Measurements from ENCODE around the gene IL11RA. TPM values are rescaled to one million over a fixed set of nuclear protein-coding genes. Genes with fewer than 3 reads are reported as not detected.

The IL11RA gene
- total RNA-seq, 2 experiments from 2014 or later, result 117 TPM

GRCh38 chr9:34701769-34702736, 50.1 kb downstream of the IL11RA start:
- CTCF ChIA-PET, result interaction anchor here (0.5 to 3.7 kb wide), 15 partner anchors 8 to 159 kb away, joined by 3 to 37 read pairs (median 6); partner anchors contain the start of genes CCL27, GALT, RPP25L and SIGMAR1
- POLR2A ChIA-PET, result interaction anchor here (0.8 to 1.9 kb wide), 2 partner anchors 55 to 64 kb away, joined by 3 to 6 read pairs; partner anchors contain the start of genes GALT and SIGMAR1

GRCh38 chr9:34707130-34707529, 55.1 kb downstream of the IL11RA start:
- H3K9me3 Mint-ChIP-seq, result no peaks in the 10 kb centered on the region
- intact Hi-C loops (cut with DNase I, micrococcal nuclease), result no loop called here
- ATAC-seq (ENCODE audit: poor library complexity) (no peak), DNase-seq (no peak)
- H3K36me3 Mint-ChIP-seq (ENCODE audit: low read depth), result no peaks in the 10 kb centered on the region
- no peak for TF ChIP-seq CTCF (IDR thresholded peaks at IDR 0.05)
- Histone ChIP-seq H3K9me3 (ENCODE audit: control insufficient read depth in 1 of 2, insufficient read depth in 1 of 2, low read length in 2 of 2) (no peaks in the 10 kb centered on the region), H3K36me3 (ENCODE audit: insufficient read depth, low read length) (no peaks in the 10 kb centered on the region), H3K4me3 (ENCODE audit: low read length) (no peak overlapping the region), H3K27ac (ENCODE audit: low read depth in 1 of 2, low read length in 2 of 2) (no peak overlapping the region), H3K27me3 (ENCODE audit: control insufficient read depth in 1 of 2, insufficient read depth in 2 of 2, low read length in 2 of 2) (no peaks in the 10 kb centered on the region), H3K4me1 (ENCODE audit: insufficient read depth, low read length) (no peaks in the 10 kb centered on the region)
- no peaks in the 10 kb centered on the region for H3K27me3 Mint-ChIP-seq
- CTCF ChIA-PET, result no interaction called here
- H3K4me3 Mint-ChIP-seq, result no peak overlapping the region
- H3K27ac Mint-ChIP-seq, result no peak overlapping the region
- peaks cover 2% of the 10 kb centered on the region for H3K4me1 Mint-ChIP-seq (ENCODE audit: low read depth)
- POLR2A ChIA-PET, result no interaction called here

More at GRCh38 chr9:34701769-34702736, 50.1 kb downstream of the IL11RA start:
- TF ChIP-seq CTCF (IDR thresholded peaks at IDR 0.05), result peak; percentile 85
- peak overlapping the region; percentile 54 for H3K4me3 ChIP-seq (ENCODE audit: low read length)
- peaks cover 12% of the 10 kb centered on the region for H3K4me1 ChIP-seq (ENCODE audit: insufficient read depth, low read length)
- H3K27ac Mint-ChIP-seq, result no peak overlapping the region
- no peaks in the 10 kb centered on the region for H3K27me3 ChIP-seq (ENCODE audit: control insufficient read depth in 1 of 2, insufficient read depth in 2 of 2, low read length in 2 of 2)
- no peaks in the 10 kb centered on the region for H3K9me3 Mint-ChIP-seq
- peaks cover 8% of the 10 kb centered on the region for H3K27me3 Mint-ChIP-seq
- intact Hi-C loops (cut with DNase I, micrococcal nuclease), result loop anchor here (1.0 to 5.0 kb wide), 7 partner anchors 27 to 90 kb away; partner anchors contain the start of genes GALT (in 2 of the 2) and RPP25L (in 2 of the 2)
- no peaks in the 10 kb centered on the region for H3K9me3 ChIP-seq (ENCODE audit: control insufficient read depth in 1 of 2, insufficient read depth in 1 of 2, low read length in 2 of 2)
- no peaks in the 10 kb centered on the region for H3K36me3 Mint-ChIP-seq (ENCODE audit: low read depth)
- H3K27ac ChIP-seq (ENCODE audit: low read depth in 1 of 2, low read length in 2 of 2), result no peak overlapping the region
- no peaks in the 10 kb centered on the region for H3K36me3 ChIP-seq (ENCODE audit: insufficient read depth, low read length)
- H3K4me3 Mint-ChIP-seq, result peak overlapping the region; percentile 87
- H3K4me1 Mint-ChIP-seq (ENCODE audit: low read depth), result peaks cover 14% of the 10 kb centered on the region
- ATAC-seq (ENCODE audit: poor library complexity), result peak; percentile 82
- peak; percentile 70 to 88 (median 78) for DNase-seq

- no peaks in the 10 kb centered on the region for H3K4me1 Mint-ChIP-seq (ENCODE audit: low read depth)
- H3K27me3 Mint-ChIP-seq, result peaks cover 8% of the 10 kb centered on the region
- no peak overlapping the region for H3K27ac Mint-ChIP-seq
- Histone ChIP-seq H3K4me1 (ENCODE audit: insufficient read depth, low read length) (no peaks in the 10 kb centered on the region), H3K4me3 (ENCODE audit: low read length) (no peak overlapping the region), H3K9me3 (ENCODE audit: control insufficient read depth in 1 of 2, insufficient read depth in 1 of 2, low read length in 2 of 2) (no peaks in the 10 kb centered on the region), H3K36me3 (ENCODE audit: insufficient read depth, low read length) (no peaks in the 10 kb centered on the region), H3K27me3 (ENCODE audit: control insufficient read depth in 1 of 2, insufficient read depth in 2 of 2, low read length in 2 of 2) (peaks cover 0 to 4% of the 10 kb centered on the region in 2 experiments), H3K27ac (ENCODE audit: low read depth in 1 of 2, low read length in 2 of 2) (no peak overlapping the region)
- H3K36me3 Mint-ChIP-seq (ENCODE audit: low read depth), result no peaks in the 10 kb centered on the region
- TF ChIP-seq CTCF (IDR thresholded peaks at IDR 0.05), result no peak
- H3K4me3 Mint-ChIP-seq, result no peak overlapping the region
- no peak for DNase-seq
- no peaks in the 10 kb centered on the region for H3K9me3 Mint-ChIP-seq
- no peak for ATAC-seq (ENCODE audit: poor library complexity)
- POLR2A ChIA-PET, result no interaction called here
- intact Hi-C loops (cut with DNase I, micrococcal nuclease), result no loop called here
- CTCF ChIA-PET, result no interaction called here
Observed at GRCh38 chr9:34709196-34709978, 57.4 kb downstream of the IL11RA start.

Data from CD4-positive, alpha-beta T cell (primary cell).